Iris pigment epithelial cell (primary cell): ENCODE results near the gene SLC10A6.

Experiments
- DNase-seq: peaks from one replicate; pipeline ENCODE4 v3.0.0-alpha.2; 2011; ENCODE audit warnings: low read depth

The SLC10A6 gene

GRCh38 chr4:86788826-86789225 is 60.4 kb downstream of the SLC10A6 start:
- DNase-seq: no peak

- DNase-seq: no peak
Measured at GRCh38 chr4:86778175-86778574, 71.0 kb downstream of the SLC10A6 start.

GRCh38 chr4:86775061-86775460 is 74.1 kb downstream of the SLC10A6 start:
- peak; percentile 28 for DNase-seq
